Sigmoid colon (tissue), 7 donors: ENCODE results near the gene PTMA. TPM values are rescaled to one million over a fixed set of nuclear protein-coding genes. Genes with fewer than 3 reads are reported as not detected.

Source experiments
- DNase-seq: peaks from one replicate; pipeline ENCODE4 v3.0.0-alpha.2; 2019
- H3K27ac ChIP-seq, 4 donors: fragments of 200-600 bp; sonication (generic); one replicate each; pipeline ENCODE4 v1.5.1; 2016 to 2019; ENCODE audit warnings: mild to moderate bottlenecking in 1 of 4
- H3K27me3 ChIP-seq, 3 donors: fragments of 200-600 bp; sonication (generic); one replicate each; pipeline ENCODE4 v1.5.1; 2019; ENCODE audit warnings: mild to moderate bottlenecking in 1 of 3
- H3K36me3 ChIP-seq, 4 donors: fragments of 200-600 bp; sonication (generic); one replicate each; pipeline ENCODE4 v1.5.1; 2016 to 2019
- H3K4me1 ChIP-seq, 4 donors: fragments of 200-600 bp; sonication (generic); one replicate each; pipeline ENCODE4 v1.5.1; 2017 to 2019
- H3K4me3 ChIP-seq, 4 donors: fragments of 200-600 bp; sonication (generic); one replicate each; pipeline ENCODE4 v1.5.1; 2017 to 2019; ENCODE audit warnings: mild to moderate bottlenecking in 2 of 4, moderate library complexity in 1 of 4
- H3K9me3 ChIP-seq, 4 donors: fragments of 200-600 bp in 3 of 4; sonication (generic) in 3 of 4; one replicate each; pipeline versions ENCODE4 v1.5.1 to v1.6.1; 2013 to 2019
- EP300 ChIP-seq, 4 donors: sonication (generic); formaldehyde crosslinking; IDR thresholded peaks; one replicate each; pipeline ENCODE4 v1.6.1; 2017; ENCODE audit warnings: antibody characterized with exemption in 4 of 4
- POLR2A ChIP-seq, 2 donors: fragments of 450-650 bp; IDR thresholded peaks; one replicate each; pipeline ENCODE4 v1.6.1; 2016; ENCODE audit warnings: antibody characterized with exemption in 2 of 2, mild to moderate bottlenecking in 2 of 2, moderate library complexity in 2 of 2
- POLR2AphosphoS5 ChIP-seq, 4 donors: sonication (generic); formaldehyde crosslinking; IDR thresholded peaks; one replicate each; pipeline ENCODE4 v1.6.1; 2017; ENCODE audit warnings: antibody characterized with exemption in 4 of 4
- WGBS, 2 donors: extraction: QIAGEN DNeasy Blood & Tissue Kit; methylation state at CpG; one replicate each; pipeline ENCODE4 v1.1.7; 2013; 5-methylcytosine and 5-hydroxymethylcytosine counted together
- intact Hi-C: fragments of 100-400 bp; cut with DNase I; formaldehyde crosslinking; loops from one replicate; pipeline ENCODE4 v1.15.1; 2023
- polyA plus RNA-seq, 3 donors: library from polyadenylated mRNA; stranded (reverse); fragments of 200-250 nt; gene quantifications; one replicate each; pipeline ENCODE4 v1.2.3, GENCODE V29; 2013
- total RNA-seq, 4 donors: library from RNA; depleted of rRNA; stranded (reverse); fragments of >200 nt; gene quantifications; one replicate each; pipeline ENCODE4 v1.1.0, GENCODE V29; 2016
- TF ChIP-seq, protein P1 (sequence below), 4 experiments: fragments of 450-650 bp in 3 of 4; fragments of 200-600 bp in 1 of 4; IDR thresholded peaks; one replicate each; pipeline ENCODE4 v1.5.1; 2016 to 2019; ENCODE audit warnings: antibody characterized with exemption in 4 of 4, mild to moderate bottlenecking in 3 of 4, moderate library complexity in 2 of 4
- donor health status: healthy with polysubstance abuse.
- donor health status: Bipolar disorder and iron deficiency.
- donor health status: healthy.

The PTMA gene
- total and polyA plus RNA-seq, 7 donors = 807 to 2,683 (median 1,142) TPM

DNA sequence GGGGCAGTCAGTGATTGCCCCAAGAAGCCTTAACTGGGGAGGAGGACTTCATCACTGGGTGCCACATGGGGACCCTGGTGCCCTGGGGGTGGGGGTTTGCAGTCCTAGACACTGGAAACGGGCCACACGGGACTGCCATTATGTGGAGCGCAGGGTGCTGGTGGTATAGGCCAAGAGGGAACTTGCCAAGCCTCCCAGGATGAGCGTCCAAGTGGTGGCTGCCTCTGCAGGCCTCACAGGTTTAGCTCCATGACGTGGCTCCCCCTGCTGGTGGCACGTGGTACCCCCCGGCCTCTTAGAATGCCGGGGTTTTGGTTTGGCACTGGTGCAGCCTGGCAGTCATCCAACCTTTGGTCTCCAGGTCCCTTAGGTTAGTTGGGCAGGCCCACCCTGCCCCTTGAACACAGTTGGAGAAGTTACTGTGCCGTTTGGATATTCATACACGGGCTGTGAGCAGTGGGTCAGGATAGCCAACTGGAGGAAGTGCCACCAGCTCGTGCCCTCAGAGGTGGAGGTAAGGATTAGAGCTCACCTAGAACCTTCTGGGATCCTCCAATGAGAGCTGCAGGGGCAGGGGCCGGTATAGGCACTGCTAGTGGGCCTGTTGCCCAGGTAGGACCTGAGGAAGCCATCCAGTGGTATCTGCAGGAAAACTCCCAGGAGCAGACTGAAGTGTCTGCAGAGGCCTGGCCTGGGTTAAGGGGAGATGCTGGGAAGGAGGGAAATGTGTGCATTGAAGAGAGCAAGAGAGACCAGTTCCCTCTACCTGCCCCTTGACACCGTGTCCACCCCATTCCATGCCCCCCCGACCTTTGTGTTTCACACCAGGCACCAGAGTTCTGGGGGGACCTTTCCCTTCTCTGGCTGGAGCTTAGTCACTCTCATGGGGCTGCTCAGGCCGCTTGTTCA, 5.7 kb downstream of the PTMA start:
- H3K4me1 ChIP-seq = peaks cover 0 to 41% (median 40%) of the 10 kb centered on the region in 4 donors
- H3K9me3 ChIP-seq = no peaks in the 10 kb centered on the region
- DNase-seq = peak; percentile 96
- no peaks in the 10 kb centered on the region for H3K27me3 ChIP-seq
- TF ChIP-seq, protein P1, sequence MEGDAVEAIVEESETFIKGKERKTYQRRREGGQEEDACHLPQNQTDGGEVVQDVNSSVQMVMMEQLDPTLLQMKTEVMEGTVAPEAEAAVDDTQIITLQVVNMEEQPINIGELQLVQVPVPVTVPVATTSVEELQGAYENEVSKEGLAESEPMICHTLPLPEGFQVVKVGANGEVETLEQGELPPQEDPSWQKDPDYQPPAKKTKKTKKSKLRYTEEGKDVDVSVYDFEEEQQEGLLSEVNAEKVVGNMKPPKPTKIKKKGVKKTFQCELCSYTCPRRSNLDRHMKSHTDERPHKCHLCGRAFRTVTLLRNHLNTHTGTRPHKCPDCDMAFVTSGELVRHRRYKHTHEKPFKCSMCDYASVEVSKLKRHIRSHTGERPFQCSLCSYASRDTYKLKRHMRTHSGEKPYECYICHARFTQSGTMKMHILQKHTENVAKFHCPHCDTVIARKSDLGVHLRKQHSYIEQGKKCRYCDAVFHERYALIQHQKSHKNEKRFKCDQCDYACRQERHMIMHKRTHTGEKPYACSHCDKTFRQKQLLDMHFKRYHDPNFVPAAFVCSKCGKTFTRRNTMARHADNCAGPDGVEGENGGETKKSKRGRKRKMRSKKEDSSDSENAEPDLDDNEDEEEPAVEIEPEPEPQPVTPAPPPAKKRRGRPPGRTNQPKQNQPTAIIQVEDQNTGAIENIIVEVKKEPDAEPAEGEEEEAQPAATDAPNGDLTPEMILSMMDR (IDR thresholded peaks at IDR 0.05) = peak; percentile 84 to 97 (median 94)
- TF ChIP-seq POLR2AphosphoS5 (IDR thresholded peaks at IDR 0.05) (peak; percentile 32 to 73 (median 56)), EP300 (IDR thresholded peaks at IDR 0.05) (no peak)
- 11 to 22% methylated on average over 15 of the region's 15 CpGs for WGBS, 2 donors
- H3K4me3 ChIP-seq = no peak overlapping the region
- H3K36me3 ChIP-seq = peaks cover 0 to 24% (median 13%) of the 10 kb centered on the region in 4 donors
- peak overlapping the region; percentile 68 to 100 (median 98) for H3K27ac ChIP-seq
- intact Hi-C loops = loop anchor here (10.0 kb wide), 1 partner anchor 249 kb away; the partner anchor contains the start of gene NCL

DNA sequence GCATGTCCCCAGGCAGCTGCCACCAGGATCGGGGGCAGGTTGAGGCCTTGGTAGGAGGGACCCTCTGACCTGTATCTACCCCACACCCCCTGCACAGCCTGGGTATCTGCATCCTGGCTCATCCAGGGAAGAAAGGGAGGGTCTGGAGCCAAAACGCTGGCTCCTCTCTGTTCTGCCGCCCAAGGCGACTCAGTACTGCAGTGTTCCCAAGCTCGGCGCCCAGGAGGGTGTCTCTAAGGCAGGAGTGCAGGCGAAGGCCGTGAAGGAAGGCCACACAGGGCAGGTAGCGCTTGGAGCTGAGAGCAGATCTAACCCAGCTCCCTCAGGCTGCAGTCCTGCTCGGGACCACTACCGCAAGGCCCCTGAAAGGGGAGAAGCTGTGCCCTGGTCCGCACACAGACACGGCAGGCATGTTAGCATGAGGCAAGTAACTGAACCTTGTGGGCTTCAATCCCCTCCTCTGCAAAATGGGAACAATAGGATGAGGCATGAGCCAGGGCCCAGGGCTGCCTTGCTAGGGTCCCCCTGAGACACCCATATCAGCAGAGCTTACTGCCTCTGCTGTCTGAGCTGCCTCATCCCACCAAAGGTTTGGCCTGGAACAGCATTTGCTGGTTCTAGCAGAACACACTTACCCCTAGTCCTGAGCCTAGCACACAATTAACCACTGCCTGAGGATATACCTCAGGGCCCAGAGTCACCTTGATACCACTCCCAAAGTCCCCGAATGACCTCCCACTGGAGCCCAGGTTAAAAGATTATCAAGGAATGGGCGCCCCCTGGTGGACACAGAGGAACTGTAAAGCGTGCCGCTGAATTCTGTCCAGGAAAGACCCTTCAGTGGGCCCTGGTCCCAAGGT, 6.5 kb downstream of the PTMA start:
- H3K9me3 ChIP-seq = no peaks in the 10 kb centered on the region
- intact Hi-C loops = loop anchor here (1.0 to 10.0 kb wide), 4 partner anchors 38 to 250 kb away; partner anchors contain the start of gene NCL
- peaks cover 0 to 24% (median 13%) of the 10 kb centered on the region in 4 donors for H3K36me3 ChIP-seq
- TF ChIP-seq, protein P1 (IDR thresholded peaks at IDR 0.05) = peak; percentile 92 to 96 (median 94)
- TF ChIP-seq POLR2A (IDR thresholded peaks at IDR 0.05) = no peak
- peaks cover 0 to 41% (median 39%) of the 10 kb centered on the region in 4 donors for H3K4me1 ChIP-seq
- H3K27ac ChIP-seq = peak overlapping the region; percentile 68 to 100 (median 98)
- DNase-seq = peak; percentile 87
- H3K4me3 ChIP-seq = no peak overlapping the region
- 49 to 61% methylated on average over 17 of the region's 17 CpGs for whole genome bisulfite sequencing, 2 donors
- no peaks in the 10 kb centered on the region for H3K27me3 ChIP-seq

DNA sequence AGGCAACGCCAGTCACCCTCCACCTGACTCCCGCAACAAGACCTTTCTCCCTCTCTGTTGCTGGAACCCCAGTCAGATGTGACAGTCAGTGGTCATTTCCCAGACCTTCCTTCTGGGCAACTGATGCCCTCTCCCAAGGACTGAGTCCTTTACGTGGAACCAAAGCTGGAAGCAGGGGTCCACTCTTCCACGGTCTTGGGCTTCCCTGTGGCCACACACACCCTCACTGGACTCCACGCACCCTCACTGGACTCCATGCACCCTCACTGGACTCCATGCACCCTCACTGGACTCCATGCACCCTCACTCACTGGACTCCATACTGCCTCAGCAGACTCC, 7.1 kb downstream of the PTMA start:
- Histone ChIP-seq H3K36me3 (peaks cover 0 to 24% (median 13%) of the 10 kb centered on the region in 4 donors), H3K27ac (no peak overlapping the region), H3K9me3 (no peaks in the 10 kb centered on the region), H3K4me1 (peaks cover 0 to 41% (median 37%) of the 10 kb centered on the region in 4 donors), H3K4me3 (no peak overlapping the region), H3K27me3 (no peaks in the 10 kb centered on the region)
- intact Hi-C loops = loop anchor here (1.0 to 10.0 kb wide), 4 partner anchors 38 to 251 kb away; partner anchors contain the start of gene NCL
- DNase-seq = no peak
- WGBS, 2 donors = 38 to 53% methylated on average over 5 of the region's 5 CpGs
- TF ChIP-seq, protein P1 (IDR thresholded peaks at IDR 0.05) = peak in 2 of 4 experiments; percentile 2 to 50
- TF ChIP-seq POLR2AphosphoS5 (IDR thresholded peaks at IDR 0.05) (no peak), POLR2A (IDR thresholded peaks at IDR 0.05) (no peak), EP300 (IDR thresholded peaks at IDR 0.05) (no peak)

DNA sequence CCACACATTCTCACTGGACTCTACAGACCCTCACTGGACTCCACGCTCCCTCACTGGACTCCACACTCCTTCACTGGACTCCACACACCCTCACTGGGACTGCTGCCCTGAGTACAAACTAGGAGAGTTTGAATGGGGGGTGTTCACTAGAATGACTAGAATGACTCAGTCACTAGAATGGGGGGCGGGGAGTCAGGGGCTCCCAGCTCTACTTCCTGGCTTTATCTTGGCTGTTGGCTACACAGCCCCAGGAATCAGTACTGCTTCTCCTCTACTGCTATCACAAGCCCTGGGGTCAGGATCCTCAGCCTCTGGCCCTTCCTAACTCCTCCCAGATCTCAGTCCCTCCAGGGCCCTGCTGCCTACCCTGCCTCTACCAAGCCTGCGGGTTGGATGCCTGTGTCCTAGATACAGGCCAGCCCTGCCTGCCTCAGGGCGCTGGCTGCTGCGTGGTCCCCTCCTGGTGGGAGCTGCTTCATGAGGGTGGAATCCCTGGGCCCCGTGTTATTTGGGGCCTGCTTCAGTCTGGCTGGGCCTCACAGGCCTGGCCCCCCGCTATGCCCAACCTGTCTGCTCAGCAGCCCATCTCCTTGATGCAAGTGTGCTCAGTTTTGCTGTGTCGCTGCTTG, 7.8 kb downstream of the PTMA start:
- no peak for DNase-seq
- peaks cover 0 to 39% (median 33%) of the 10 kb centered on the region in 4 donors for H3K4me1 ChIP-seq
- no peak for TF ChIP-seq EP300 (IDR thresholded peaks at IDR 0.05)
- no peak for TF ChIP-seq POLR2A (IDR thresholded peaks at IDR 0.05)
- no peak for TF ChIP-seq POLR2AphosphoS5 (IDR thresholded peaks at IDR 0.05)
- no peaks in the 10 kb centered on the region for H3K9me3 ChIP-seq
- no peak overlapping the region for H3K27ac ChIP-seq
- H3K4me3 ChIP-seq = no peak overlapping the region
- peaks cover 0 to 24% (median 13%) of the 10 kb centered on the region in 4 donors for H3K36me3 ChIP-seq
- WGBS, 2 donors = 94 to 95% methylated on average over 8 of the region's 8 CpGs
- intact Hi-C loops = loop anchor here (1.0 to 10.0 kb wide), 4 partner anchors 39 to 251 kb away; partner anchors contain the start of gene NCL
- no peaks in the 10 kb centered on the region for H3K27me3 ChIP-seq
